Left lung (tissue), 10 donors: Measurements from ENCODE around the gene PML. TPM values are rescaled to one million over a fixed set of nuclear protein-coding genes. Genes with fewer than 3 reads are reported as not detected.
A peak's percentile ranks its signal among the peaks of the same experiment; 100 is the strongest.

Source experiments
- ATAC-seq: fragments of 200-7000 bp; cut with Tn5 transposase; one replicate; pipeline ENCODE4 v1.9.1; 2020; ENCODE audit warnings: moderate library complexity
- DNase-seq, 4 donors: peaks; one replicate each; pipeline ENCODE4 v3.0.0-alpha.2; 2013 to 2020
- H3K27ac ChIP-seq, 2 donors: fragments of 200-600 bp; sonication (generic) in 1 of 2; one replicate each; pipeline versions ENCODE4 v1.5.0 to v1.8.0; 2020 to 2021
- H3K27me3 ChIP-seq, 2 donors: fragments of 200-600 bp; sonication (generic) in 1 of 2; one replicate each; pipeline versions ENCODE4 v1.5.0 to v1.8.0; 2020 to 2021
- H3K36me3 ChIP-seq, 2 donors: fragments of 200-600 bp; sonication (generic) in 1 of 2; one replicate each; pipeline versions ENCODE4 v1.5.0 to v1.8.0; 2020 to 2021
- H3K4me1 ChIP-seq, 2 donors: fragments of 200-600 bp; one replicate each; pipeline ENCODE4 v1.8.0; 2021
- H3K4me3 ChIP-seq, 2 donors: fragments of 200-600 bp; sonication (generic) in 1 of 2; one replicate each; pipeline versions ENCODE4 v1.5.0 to v1.8.0; 2020 to 2021; ENCODE audit warnings: mild to moderate bottlenecking in 1 of 2
- H3K9me3 ChIP-seq, 2 donors: fragments of 200-600 bp; sonication (generic) in 1 of 2; one replicate each; pipeline versions ENCODE4 v1.5.0 to v1.8.0; 2020 to 2021
- intact Hi-C, 2 donors: fragments of 100-400 bp; cut with DNase I; formaldehyde crosslinking; loops; one replicate each; pipeline versions ENCODE4 v1.11.2 to v1.14.2; 2022
- polyA plus RNA-seq, 6 donors: library from polyadenylated mRNA; unstranded; fragments of 120-200 nt; gene quantifications; one replicate each; pipeline ENCODE4 v1.2.1, GENCODE V29; 2013; ENCODE audit not compliant: insufficient read length in 6 of 6
- total RNA-seq, 2 donors: library from RNA; stranded (reverse); fragmentation: NEBNext Ultra II Directional; extraction: Animal tissue kit (Norgen Biotek cat#: 25700); gene quantifications; one replicate each; pipeline ENCODE4 v1.2.1, GENCODE V29; 2021
- TF ChIP-seq, protein P1 (sequence below), 2 donors: fragments of 200-600 bp; sonication (generic) in 1 of 2; IDR thresholded peaks; one replicate each; pipeline versions ENCODE4 v1.5.0 to v1.8.0; 2021; ENCODE audit warnings: antibody characterized with exemption in 2 of 2
- donor health status: DM: no; HTN: yes; CAD: no.
- donor health status: DM: no; HTN: no; CAD: no.

Gene PML
- total and polyA plus RNA-seq, 8 donors = 41.8 to 75.2 (median 48.9) TPM

DNA sequence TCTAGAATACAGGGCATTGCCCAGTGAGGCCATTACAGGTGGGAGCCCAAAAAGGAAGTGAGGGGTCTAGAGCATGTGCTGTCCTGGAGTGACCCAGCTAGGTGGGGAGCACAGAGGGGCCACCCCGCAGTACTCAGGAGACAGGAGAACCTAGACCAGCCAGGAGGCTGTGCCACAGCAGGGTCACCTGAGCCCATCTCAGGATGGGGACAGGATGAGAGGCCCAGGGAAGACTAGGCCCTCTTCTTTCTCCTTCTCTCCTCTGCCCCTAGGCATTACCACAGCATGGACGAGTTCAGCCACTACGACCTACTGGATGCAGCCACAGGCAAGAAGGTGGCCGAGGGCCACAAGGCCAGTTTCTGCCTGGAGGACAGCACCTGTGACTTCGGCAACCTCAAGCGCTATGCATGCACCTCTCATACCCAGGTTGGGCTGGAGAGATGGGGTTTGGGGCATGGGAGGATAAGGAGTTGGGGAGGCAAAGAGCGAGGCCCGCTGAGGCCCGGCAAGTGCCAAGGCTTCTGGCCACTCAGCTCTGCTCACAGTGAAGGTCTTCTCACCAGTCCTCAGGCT lies 47.6 kb upstream of the PML start:
- intact Hi-C loops = no loop called here
- no peak overlapping the region for H3K4me3 ChIP-seq
- no peaks in the 10 kb centered on the region for H3K27me3 ChIP-seq
- peaks cover 11 to 17% of the 10 kb centered on the region in 2 donors for H3K4me1 ChIP-seq
- H3K27ac ChIP-seq = no peak overlapping the region
- peak in 1 of 4 donors; percentile 44 for DNase-seq
- ATAC-seq = no peak
- H3K36me3 ChIP-seq = no peaks in the 10 kb centered on the region
- TF ChIP-seq, protein P1, sequence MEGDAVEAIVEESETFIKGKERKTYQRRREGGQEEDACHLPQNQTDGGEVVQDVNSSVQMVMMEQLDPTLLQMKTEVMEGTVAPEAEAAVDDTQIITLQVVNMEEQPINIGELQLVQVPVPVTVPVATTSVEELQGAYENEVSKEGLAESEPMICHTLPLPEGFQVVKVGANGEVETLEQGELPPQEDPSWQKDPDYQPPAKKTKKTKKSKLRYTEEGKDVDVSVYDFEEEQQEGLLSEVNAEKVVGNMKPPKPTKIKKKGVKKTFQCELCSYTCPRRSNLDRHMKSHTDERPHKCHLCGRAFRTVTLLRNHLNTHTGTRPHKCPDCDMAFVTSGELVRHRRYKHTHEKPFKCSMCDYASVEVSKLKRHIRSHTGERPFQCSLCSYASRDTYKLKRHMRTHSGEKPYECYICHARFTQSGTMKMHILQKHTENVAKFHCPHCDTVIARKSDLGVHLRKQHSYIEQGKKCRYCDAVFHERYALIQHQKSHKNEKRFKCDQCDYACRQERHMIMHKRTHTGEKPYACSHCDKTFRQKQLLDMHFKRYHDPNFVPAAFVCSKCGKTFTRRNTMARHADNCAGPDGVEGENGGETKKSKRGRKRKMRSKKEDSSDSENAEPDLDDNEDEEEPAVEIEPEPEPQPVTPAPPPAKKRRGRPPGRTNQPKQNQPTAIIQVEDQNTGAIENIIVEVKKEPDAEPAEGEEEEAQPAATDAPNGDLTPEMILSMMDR (IDR thresholded peaks at IDR 0.05) = no peak
- no peaks in the 10 kb centered on the region for H3K9me3 ChIP-seq

DNA sequence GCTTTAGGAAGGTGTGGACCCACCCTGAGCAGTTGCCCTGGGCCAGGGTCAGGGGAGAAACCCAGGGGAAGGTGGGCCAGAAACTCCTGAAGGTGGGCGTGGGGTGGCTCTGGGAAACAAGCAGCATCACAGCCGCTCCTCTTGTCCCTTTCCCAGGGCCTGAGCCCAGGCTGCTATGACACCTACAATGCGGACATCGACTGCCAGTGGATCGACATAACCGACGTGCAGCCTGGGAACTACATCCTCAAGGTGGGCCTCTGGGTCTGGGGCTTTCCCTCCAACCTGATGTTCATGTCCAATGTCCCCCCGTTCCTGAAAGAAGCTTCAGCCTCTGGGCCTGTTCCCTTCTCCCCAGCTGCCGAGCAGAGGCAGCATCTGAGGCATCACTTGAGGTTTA lies 46.9 kb upstream of the PML start:
- peaks cover 15 to 18% of the 10 kb centered on the region in 2 donors for H3K4me1 ChIP-seq
- H3K27ac ChIP-seq = no peak overlapping the region
- TF ChIP-seq, protein P1 (IDR thresholded peaks at IDR 0.05) = no peak
- H3K4me3 ChIP-seq = no peak overlapping the region
- DNase-seq (peak in 1 of 4 donors; percentile 43), ATAC-seq (no peak)
- no peaks in the 10 kb centered on the region for H3K27me3 ChIP-seq
- intact Hi-C loops = no loop called here
- no peaks in the 10 kb centered on the region for H3K9me3 ChIP-seq
- H3K36me3 ChIP-seq = no peaks in the 10 kb centered on the region

DNA sequence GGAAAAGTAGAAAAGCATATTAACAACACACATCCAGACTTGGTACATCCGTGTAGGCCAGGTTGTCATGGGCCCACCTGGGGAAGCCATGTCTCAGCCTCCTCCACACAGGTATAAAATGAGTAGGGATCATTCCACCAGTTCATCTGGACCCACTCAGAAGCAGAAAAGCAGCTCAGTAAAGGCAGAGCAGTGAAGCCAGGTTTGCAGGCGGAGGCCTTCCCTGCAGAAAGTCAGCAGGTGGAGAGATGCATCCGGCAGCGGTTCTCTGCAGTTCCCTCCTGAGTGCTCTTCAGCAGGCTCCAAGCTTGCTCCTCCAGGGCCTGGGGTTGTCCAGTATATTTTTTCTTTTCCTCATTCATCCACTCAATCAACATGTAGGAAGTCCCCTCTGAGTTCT lies 46.1 kb upstream of the PML start:
- H3K4me1 ChIP-seq = peaks cover 15 to 19% of the 10 kb centered on the region in 2 donors
- H3K9me3 ChIP-seq = no peaks in the 10 kb centered on the region
- intact Hi-C loops = no loop called here
- H3K4me3 ChIP-seq = no peak overlapping the region
- H3K36me3 ChIP-seq = no peaks in the 10 kb centered on the region
- TF ChIP-seq, protein P1 (IDR thresholded peaks at IDR 0.05) = no peak
- no peak for ATAC-seq
- DNase-seq = peak in 1 of 4 donors; percentile 32
- no peaks in the 10 kb centered on the region for H3K27me3 ChIP-seq
- H3K27ac ChIP-seq = no peak overlapping the region

DNA sequence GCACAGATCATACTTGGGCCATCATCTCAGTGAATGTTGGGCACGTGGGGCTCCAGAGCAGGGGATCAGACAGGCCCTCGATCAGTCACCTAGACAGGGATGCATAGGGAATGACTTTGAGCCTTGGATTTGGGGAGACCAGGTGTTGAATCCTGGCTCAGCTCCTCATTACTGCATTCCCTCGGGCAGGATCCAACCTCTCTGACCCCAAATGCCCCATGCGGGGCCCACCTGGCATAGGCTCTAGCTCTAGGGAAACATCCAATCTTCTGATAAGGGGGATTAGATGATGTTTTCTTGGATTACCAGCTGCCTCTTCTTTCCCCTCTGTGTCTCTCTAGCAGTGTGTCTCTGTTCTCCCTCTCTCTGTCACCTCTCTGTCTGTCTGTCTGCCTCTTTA lies 45.5 kb upstream of the PML start:
- intact Hi-C loops = no loop called here
- ATAC-seq = no peak
- H3K27me3 ChIP-seq = no peaks in the 10 kb centered on the region
- TF ChIP-seq, protein P1 (IDR thresholded peaks at IDR 0.05) = no peak
- H3K27ac ChIP-seq = no peak overlapping the region
- H3K9me3 ChIP-seq = no peaks in the 10 kb centered on the region
- peaks cover 15 to 19% of the 10 kb centered on the region in 2 donors for H3K4me1 ChIP-seq
- DNase-seq = peak in 1 of 4 donors; percentile 18
- H3K4me3 ChIP-seq = no peak overlapping the region
- H3K36me3 ChIP-seq = no peaks in the 10 kb centered on the region

DNA sequence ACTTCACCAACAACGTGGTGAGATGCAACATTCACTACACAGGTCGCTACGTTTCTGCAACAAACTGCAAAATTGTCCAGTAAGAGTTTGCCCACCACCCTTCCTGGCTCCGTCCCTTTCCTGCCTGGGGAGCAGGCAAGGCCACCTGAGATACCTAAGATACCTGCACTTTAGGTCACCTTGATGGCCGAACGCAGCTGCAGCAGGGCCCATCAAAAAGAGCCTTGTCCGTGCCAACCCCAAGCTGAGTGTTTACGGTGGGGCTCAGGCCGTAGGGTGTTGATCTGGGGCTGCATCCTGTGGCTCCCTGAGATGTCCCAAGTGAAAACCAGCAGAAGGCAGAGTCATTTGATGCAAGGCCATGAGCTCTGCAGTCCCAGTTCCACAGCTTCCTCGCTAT lies 45.0 kb upstream of the PML start:
- DNase-seq = peak in 1 of 4 donors; percentile 24
- Histone ChIP-seq H3K27me3 (no peaks in the 10 kb centered on the region), H3K27ac (no peak overlapping the region), H3K9me3 (no peaks in the 10 kb centered on the region), H3K4me3 (no peak overlapping the region), H3K4me1 (peaks cover 15 to 19% of the 10 kb centered on the region in 2 donors), H3K36me3 (no peaks in the 10 kb centered on the region)
- TF ChIP-seq, protein P1 (IDR thresholded peaks at IDR 0.05) = no peak
- intact Hi-C loops = no loop called here
- no peak for ATAC-seq
